GM13976 (cell line): ENCODE results near the gene TSPAN8.

ENCODE experiments used
- DNase-seq: peaks from one replicate; pipeline ENCODE4 v3.0.0; 2012; ENCODE audit warnings: low spot score
- CTCF ChIP-seq: IDR thresholded peaks from 2 replicates; pipeline ENCODE4 v1.5.1; 2012; ENCODE audit warnings: borderline replicate concordance, mild to moderate bottlenecking; ENCODE audit not compliant: insufficient read depth; ENCODE audit errors: extremely low read depth, missing control alignments, control extremely low read depth
- in situ Hi-C: fragments of 300-500 bp; cut with MboI; formaldehyde crosslinking; loops from one replicate; pipeline ENCODE4 v1.12.0; 2022; ENCODE audit warnings: low sequenced_read_pairs, mixed read lengths, inconsistent platforms; ENCODE audit not compliant: unreplicated experiment

TSPAN8 gene

GRCh38 chr12:71142956-71143355, 14.8 kb downstream of the TSPAN8 start:
- no peak for TF ChIP-seq CTCF
- DNase-seq: no peak
- in situ Hi-C loops: no loop called here

- no peak for DNase-seq
- no peak for TF ChIP-seq CTCF
- in situ Hi-C loops: no loop called here
Measured at GRCh38 chr12:71142016-71142415, 15.8 kb downstream of the TSPAN8 start.

- no peak for DNase-seq
- in situ Hi-C loops: no loop called here
- no peak for TF ChIP-seq CTCF
Measured at GRCh38 chr12:71141378-71141926, 16.3 kb downstream of the TSPAN8 start.

GRCh38 chr12:71139153-71139735, 18.6 kb downstream of the TSPAN8 start:
- TF ChIP-seq CTCF: no peak
- in situ Hi-C loops: no loop called here
- no peak for DNase-seq

- TF ChIP-seq CTCF: no peak
- in situ Hi-C loops: no loop called here
- no peak for DNase-seq
Measured at GRCh38 chr12:71138011-71138410, 19.8 kb downstream of the TSPAN8 start.

- no peak for TF ChIP-seq CTCF
- no peak for DNase-seq
- in situ Hi-C loops: no loop called here
Measured at GRCh38 chr12:71135812-71136176, 22.0 kb downstream of the TSPAN8 start.
